Activated naive CD4-positive, alpha-beta T cell treated with anti-CD3 and anti-CD28 coated beads, Interleukin-2, amount 10 ng/mL, durations not matched to agents 7 days and 5 days (primary cell): Measurements from ENCODE around the gene GRIN1.

Experiments
- CTCF ChIA-PET: fragments of 350-600 bp; sonication (Branson Sonifier 250); formaldehyde crosslinking; loops from one replicate; lab custom pipeline; 2021; ENCODE audit warnings: antibody characterized with exemption; lab: Charles Lee
- DNase-seq: peaks from one replicate; pipeline ENCODE4 v3.0.0-alpha.2; 2020
- H3K27ac Mint-ChIP-seq: one replicate; pipeline ENCODE4 v1.8.0; 2021; ENCODE audit warnings: mild to moderate bottlenecking, moderate library complexity, mixed read lengths
- H3K27me3 Mint-ChIP-seq: one replicate; pipeline ENCODE4 v1.8.0; 2021; ENCODE audit warnings: mild to moderate bottlenecking, mixed read lengths
- H3K36me3 Mint-ChIP-seq: one replicate; pipeline ENCODE4 v1.8.0; 2021; ENCODE audit warnings: mixed read lengths
- H3K4me1 Mint-ChIP-seq: one replicate; pipeline ENCODE4 v1.8.0; 2021; ENCODE audit warnings: mixed read lengths
- H3K4me3 Mint-ChIP-seq: one replicate; pipeline ENCODE4 v1.8.0; 2021; ENCODE audit warnings: mild to moderate bottlenecking, moderate library complexity, mixed read lengths
- H3K9me3 Mint-ChIP-seq: one replicate; pipeline ENCODE4 v1.8.0; 2021; ENCODE audit warnings: mixed read lengths

The GRIN1 gene

DNA sequence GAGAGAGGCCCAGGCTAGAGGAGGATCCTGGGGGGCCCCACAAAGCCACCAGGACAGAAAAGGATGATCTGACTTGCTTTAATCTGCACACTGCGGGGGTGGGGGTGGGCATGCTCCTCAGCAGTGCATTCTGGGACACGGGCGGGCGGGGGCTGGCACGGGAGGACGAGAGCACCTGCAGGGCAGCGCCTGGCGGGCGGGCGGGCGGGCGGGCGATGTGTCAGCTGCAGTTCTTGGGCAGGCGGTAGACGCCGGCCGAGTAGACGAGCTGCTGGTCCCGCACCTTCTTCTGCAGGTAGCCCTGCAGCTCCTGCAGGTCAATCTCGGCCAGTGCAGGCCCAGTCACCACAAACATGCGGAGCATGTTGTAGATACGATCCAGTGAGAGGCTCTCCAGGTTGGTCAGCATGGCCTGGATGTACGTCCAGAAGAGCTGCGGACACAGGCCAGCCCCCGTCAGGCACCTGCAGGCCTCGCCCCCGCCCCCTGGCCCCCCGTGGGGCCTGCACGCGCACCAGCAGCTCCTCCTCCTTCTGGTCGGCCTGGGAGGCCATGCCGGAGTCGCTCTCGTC is 35.9 kb downstream of the GRIN1 start:
- Mint-ChIP-seq H3K36me3 (peaks cover 2% of the 10 kb centered on the region), H3K4me1 (peaks cover 2% of the 10 kb centered on the region), H3K27ac (no peak overlapping the region), H3K27me3 (peaks cover 65% of the 10 kb centered on the region), H3K4me3 (no peak overlapping the region), H3K9me3 (no peaks in the 10 kb centered on the region)
- CTCF ChIA-PET = interaction anchor here (1.5 to 2.7 kb wide), 2 partner anchors 12 to 52 kb away, joined by 4 to 8 read pairs; partner anchors contain the start of gene RNF224
- DNase-seq = no peak

DNA sequence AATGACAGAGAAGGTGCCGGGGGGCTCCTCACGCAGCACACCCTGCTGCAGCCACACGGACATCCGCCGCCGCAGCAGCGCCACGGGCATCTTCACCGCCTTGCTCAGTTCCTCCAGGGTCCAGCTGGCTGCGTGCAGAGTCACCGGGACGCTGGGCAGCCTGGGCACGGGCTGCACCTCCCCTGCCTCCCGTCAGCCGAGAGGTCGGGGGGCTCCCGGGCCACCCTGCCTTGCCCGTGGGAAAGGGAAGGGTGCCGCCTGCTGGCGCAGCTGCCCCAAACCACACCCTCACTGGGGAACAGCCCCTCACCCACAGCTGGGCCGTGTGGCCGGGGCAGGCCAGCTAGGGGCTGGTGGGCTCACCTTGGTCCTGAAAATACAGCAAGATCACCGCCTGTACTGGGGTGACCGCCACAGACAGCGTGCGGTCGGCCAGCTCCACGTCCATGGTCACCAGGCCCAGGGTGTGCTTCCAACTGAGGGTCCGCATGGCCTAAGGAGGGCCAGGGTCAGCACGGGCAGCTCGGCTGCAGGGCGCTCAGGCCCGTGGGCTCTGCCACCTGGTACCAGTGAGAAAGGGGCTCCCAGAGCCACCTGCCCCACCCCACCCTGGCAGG is 36.5 kb downstream of the GRIN1 start:
- Mint-ChIP-seq H3K4me1 (peaks cover 2% of the 10 kb centered on the region), H3K4me3 (no peak overlapping the region)

DNA sequence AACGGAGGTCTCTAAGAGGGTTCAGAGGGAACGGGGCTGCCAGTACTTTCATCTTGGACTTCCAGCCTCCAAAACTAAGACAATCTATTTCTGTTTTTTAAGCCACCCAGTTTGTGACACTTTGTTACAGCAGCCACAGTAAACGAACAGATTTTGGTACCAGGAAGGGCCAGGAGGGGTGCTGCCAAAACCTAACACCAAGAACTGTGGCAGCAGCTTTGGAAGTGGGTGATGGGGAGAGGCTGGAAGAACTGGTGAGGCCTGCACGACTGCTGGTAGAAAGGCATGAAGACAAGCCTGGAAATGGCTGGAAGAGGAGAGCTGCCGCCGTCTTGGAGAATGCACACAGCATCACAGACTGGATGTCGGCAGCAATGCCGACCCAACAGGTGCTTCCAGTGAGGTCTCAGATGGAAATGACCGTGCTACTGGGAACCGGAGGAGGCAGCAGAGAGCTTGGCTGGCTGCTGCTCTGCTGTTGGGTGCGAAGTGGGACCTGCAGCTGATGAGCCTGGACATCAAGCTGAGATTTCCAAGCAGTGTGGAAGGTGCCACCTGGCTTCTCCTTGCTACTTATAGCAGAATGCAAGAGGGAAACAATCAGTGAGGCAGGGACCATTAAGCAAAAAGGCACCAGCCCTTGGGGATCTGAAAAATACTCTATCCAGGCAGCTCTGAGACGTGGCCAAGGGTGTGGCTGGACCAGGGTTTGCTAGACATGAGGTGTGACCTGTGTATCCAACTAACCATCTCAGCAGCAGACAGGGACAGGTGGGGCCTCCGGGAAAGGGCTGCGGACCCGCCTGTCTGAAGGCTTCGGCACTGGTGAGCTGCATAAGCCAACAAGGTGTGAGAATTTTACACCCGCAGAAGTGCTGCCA is 37.6 kb downstream of the GRIN1 start:
- H3K4me1 Mint-ChIP-seq = peaks cover 2% of the 10 kb centered on the region
- peak; percentile 50 for DNase-seq
- H3K27ac Mint-ChIP-seq = no peak overlapping the region
- no peak overlapping the region for H3K4me3 Mint-ChIP-seq
- H3K36me3 Mint-ChIP-seq = peaks cover 6% of the 10 kb centered on the region
- CTCF ChIA-PET = interaction anchor here (0.8 to 2.7 kb wide), 13 partner anchors 13 to 130 kb away, joined by 3 to 8 read pairs (median 4); partner anchors contain the start of genes NDOR1, NPDC1, TMEM203 and TPRN
- H3K27me3 Mint-ChIP-seq = peaks cover 47% of the 10 kb centered on the region
- H3K9me3 Mint-ChIP-seq = no peaks in the 10 kb centered on the region

More for the DNA sequence above, 36.5 kb downstream of the GRIN1 start:
- Mint-ChIP-seq H3K9me3 (no peaks in the 10 kb centered on the region), H3K36me3 (peaks cover 6% of the 10 kb centered on the region), H3K27me3 (peaks cover 58% of the 10 kb centered on the region), H3K27ac (no peak overlapping the region)
- DNase-seq = peak; percentile 52
- CTCF ChIA-PET = interaction anchor here (1.5 to 2.7 kb wide), 4 partner anchors 12 to 61 kb away, joined by 4 to 8 read pairs (median 6); partner anchors contain the start of gene RNF224

DNA sequence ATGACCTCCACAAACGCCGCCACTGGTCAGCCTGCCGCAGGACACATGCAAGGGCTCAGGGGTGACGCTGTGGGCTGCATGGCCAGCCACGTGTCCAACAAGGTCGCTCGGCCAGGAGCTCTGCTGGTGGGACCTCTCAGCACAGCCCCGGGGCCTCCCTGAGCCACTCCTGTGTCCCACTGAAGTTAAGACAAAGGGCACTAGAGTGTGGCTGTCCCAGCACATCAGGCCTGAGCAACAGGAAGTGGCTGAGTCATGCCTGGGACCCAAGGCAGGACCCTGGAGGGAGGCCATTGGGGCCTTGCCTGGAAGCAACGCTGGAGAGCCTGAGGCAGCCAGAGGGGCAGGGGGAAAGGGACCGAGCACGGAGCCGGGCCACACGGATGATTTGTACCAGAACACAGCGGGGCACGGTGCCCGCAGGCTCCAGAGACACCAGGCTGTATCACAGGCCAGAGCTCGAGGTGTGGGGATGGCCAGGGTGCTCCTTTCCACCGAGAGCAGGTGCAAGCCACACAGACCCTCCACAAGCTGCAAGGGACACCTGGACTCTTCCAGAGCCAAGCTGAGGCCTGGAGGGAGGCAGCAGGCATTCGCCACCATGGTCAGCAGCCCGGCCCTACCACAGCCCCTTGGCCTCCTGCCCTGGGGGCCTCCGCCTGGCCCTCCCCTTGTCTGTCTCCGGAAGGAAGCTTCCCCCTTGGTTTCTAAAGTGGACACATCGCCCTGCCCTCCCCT is 39.4 kb downstream of the GRIN1 start:
- H3K27ac Mint-ChIP-seq = no peak overlapping the region

DNA sequence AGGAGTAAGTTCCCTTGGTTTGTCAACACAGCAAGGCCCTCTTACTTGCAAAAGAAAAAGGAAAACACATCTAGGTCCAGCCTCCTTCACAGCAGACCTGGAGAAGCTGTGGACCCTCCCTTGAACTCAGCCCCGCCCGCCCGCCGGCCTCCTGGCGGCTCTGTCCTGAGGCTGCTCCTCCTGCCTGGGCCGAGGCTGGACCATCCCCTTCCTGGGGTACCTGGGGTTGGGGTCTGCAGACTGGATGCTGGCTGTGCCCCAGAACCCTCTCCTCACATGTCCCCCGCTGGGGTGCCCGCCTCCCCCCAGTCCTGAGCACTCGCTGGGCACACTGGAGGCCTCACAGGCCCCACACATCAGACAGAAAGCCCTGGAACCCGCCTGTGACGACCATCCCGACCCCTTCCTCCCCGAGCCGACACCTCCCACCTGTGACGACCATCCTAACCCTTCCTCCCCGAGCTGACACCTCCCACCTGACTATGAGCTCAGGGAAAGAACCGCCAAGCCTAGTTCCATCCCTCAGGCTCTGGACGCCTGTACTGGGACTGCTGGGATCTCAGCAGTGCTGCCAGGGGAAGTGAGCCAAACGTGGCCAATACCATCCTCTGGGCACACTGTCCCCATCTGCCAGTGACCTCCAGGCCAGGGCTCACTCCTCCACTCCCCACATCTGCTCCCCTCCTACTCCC is 40.1 kb downstream of the GRIN1 start:
- CTCF ChIA-PET = interaction anchor here (0.8 kb wide), 1 partner anchor 9 kb away, joined by 3 read pairs; no protein-coding TSS in a partner anchor

More for the DNA sequence above, 39.4 kb downstream of the GRIN1 start:
- Mint-ChIP-seq H3K4me1 (peaks cover 2% of the 10 kb centered on the region), H3K27me3 (peaks cover 29% of the 10 kb centered on the region), H3K9me3 (no peaks in the 10 kb centered on the region), H3K4me3 (no peak overlapping the region), H3K36me3 (peaks cover 16% of the 10 kb centered on the region)
- CTCF ChIA-PET = interaction anchor here (0.8 to 1.5 kb wide), 4 partner anchors 9 to 149 kb away, joined by 3 read pairs; partner anchors contain the start of gene NPDC1
- DNase-seq = no peak

DNA sequence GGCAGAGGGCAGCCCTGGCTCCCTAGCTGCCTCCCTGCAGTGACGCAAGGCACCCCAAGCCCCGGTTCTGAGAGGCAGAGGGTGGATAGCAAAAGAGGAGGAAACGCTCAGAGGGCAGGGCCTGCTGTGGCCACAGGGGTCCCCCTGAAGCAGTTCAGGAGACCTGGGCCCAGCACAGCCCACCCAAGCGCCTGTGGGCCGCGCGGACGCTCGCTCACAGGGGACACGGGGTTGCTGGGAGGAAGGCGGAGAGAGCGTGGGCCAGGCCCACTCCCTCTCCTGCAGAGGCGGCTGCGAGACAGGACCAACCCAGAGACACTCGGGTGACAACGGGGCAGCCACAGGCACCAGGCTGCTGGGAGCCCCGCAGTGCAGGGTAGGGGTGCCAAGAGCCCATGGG is 40.8 kb downstream of the GRIN1 start:
- no peaks in the 10 kb centered on the region for H3K9me3 Mint-ChIP-seq
- no peak overlapping the region for H3K4me3 Mint-ChIP-seq
- CTCF ChIA-PET = no interaction called here
- H3K36me3 Mint-ChIP-seq = peaks cover 26% of the 10 kb centered on the region
- H3K4me1 Mint-ChIP-seq = peaks cover 2% of the 10 kb centered on the region
- H3K27me3 Mint-ChIP-seq = peaks cover 15% of the 10 kb centered on the region
- no peak for DNase-seq
- H3K27ac Mint-ChIP-seq = no peak overlapping the region

More for the DNA sequence above, 40.1 kb downstream of the GRIN1 start:
- Mint-ChIP-seq H3K4me1 (peaks cover 1% of the 10 kb centered on the region), H3K36me3 (peaks cover 22% of the 10 kb centered on the region), H3K4me3 (no peak overlapping the region), H3K27me3 (peaks cover 22% of the 10 kb centered on the region), H3K27ac (no peak overlapping the region), H3K9me3 (no peaks in the 10 kb centered on the region)
- no peak for DNase-seq

DNA sequence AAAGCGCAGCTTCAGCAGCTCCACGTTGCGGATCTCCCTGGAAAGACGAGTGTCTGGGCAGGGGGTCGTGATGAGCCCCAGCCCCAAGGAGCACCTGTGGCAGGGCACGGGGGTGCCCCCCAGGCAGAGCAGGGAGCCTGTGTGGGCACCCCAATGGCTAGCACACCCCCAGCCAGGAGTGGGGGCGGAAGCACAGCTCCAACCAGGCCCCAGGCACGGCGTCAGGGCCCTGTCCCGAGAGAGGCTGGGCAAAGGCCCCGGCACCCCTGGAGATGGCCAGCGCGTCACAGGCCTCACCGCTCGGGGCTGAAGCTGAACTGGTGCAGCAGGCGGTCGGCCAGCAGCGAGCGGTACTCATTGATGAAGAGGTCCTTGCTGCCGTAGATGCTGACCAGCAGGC is 41.5 kb downstream of the GRIN1 start:
- peaks cover 8% of the 10 kb centered on the region for H3K27me3 Mint-ChIP-seq
- H3K4me1 Mint-ChIP-seq = peaks cover 2% of the 10 kb centered on the region
- H3K4me3 Mint-ChIP-seq = no peak overlapping the region
- H3K27ac Mint-ChIP-seq = no peak overlapping the region
- peaks cover 26% of the 10 kb centered on the region for H3K36me3 Mint-ChIP-seq
- no peaks in the 10 kb centered on the region for H3K9me3 Mint-ChIP-seq
- CTCF ChIA-PET = interaction anchor here (1.0 kb wide), 1 partner anchor 134 kb away, joined by 4 read pairs; no protein-coding TSS in a partner anchor
- no peak for DNase-seq

DNA sequence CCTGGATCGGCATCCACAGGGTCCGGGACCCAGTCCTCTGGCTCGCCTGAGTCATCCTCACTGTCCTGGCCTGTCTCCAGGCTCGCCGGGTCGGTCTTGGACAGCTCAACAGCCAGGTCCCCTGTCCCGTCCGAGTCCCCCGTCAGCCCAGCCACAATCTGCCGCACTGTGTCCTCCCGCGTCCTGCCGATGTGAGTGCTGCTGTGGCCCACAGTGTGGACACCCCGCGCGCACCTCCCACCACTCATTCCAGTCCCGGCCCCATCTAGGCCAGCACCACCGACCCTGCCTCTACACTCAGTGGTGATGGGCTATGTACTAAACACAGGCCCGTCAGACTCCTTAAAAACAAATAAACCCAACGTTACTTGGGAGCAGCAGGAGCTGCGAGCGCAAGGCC is 42.7 kb downstream of the GRIN1 start:
- CTCF ChIA-PET = interaction anchor here (0.6 kb wide), 1 partner anchor 103 kb away, joined by 3 read pairs; no protein-coding TSS in a partner anchor
- Mint-ChIP-seq H3K36me3 (peaks cover 28% of the 10 kb centered on the region), H3K27ac (no peak overlapping the region), H3K27me3 (no peaks in the 10 kb centered on the region), H3K4me3 (no peak overlapping the region), H3K4me1 (peaks cover 7% of the 10 kb centered on the region), H3K9me3 (no peaks in the 10 kb centered on the region)
- DNase-seq = no peak

DNA sequence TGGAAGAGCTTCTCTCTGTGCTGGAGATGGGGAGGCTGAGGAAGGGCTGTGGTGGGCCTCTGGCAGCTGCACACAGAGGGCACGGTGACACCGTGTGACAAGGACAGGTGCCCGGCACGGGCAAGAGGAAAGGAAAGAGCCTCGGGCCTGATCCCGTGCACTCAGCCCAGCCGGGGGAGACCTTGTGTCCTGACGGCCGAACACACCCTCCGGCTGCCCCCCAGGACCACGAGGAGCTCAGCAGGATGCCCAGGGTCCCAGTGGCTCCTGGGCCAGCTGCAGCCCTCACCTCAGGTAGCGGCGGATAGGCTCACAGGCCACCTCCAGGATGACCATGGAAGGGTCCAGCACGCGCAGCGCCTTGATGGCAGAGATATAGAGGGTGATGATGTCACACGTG is 43.9 kb downstream of the GRIN1 start:
- H3K4me3 Mint-ChIP-seq = no peak overlapping the region
- peaks cover 30% of the 10 kb centered on the region for H3K36me3 Mint-ChIP-seq
- peaks cover 3% of the 10 kb centered on the region for H3K27me3 Mint-ChIP-seq
- no peak for DNase-seq
- H3K9me3 Mint-ChIP-seq = no peaks in the 10 kb centered on the region
- peaks cover 17% of the 10 kb centered on the region for H3K4me1 Mint-ChIP-seq
- CTCF ChIA-PET = no interaction called here
- no peak overlapping the region for H3K27ac Mint-ChIP-seq

DNA sequence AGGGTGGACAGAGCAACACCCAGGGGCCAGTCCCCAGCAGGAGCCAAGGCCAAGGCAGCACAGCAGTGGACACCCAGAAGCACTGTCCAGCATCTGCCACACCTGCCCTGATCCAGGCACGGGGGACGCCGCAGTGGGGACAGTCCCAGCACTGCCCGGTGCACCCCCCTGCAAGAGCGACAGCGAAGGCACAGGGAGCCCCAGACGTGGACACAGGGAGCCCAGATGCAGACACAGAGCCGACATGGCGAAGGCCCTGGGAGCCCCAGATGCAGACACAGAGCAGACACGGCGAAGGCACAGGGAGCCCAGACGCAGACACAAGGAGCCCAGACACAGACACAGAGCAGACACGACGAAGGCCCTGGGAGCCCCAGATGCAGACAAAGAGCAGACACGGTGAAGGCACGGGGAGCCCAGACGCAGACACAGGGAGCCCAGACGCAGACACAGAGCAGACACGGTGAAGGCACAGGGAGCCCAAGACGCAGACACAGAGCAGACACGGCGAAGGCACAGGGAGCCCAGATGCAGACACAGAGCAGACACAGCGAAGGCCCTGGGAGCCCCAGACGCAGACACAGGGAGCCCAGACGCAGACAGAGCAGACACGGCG is 45.1 kb downstream of the GRIN1 start:
- H3K9me3 Mint-ChIP-seq = no peaks in the 10 kb centered on the region
- H3K36me3 Mint-ChIP-seq = peaks cover 34% of the 10 kb centered on the region
- peaks cover 10% of the 10 kb centered on the region for H3K27me3 Mint-ChIP-seq

DNA sequence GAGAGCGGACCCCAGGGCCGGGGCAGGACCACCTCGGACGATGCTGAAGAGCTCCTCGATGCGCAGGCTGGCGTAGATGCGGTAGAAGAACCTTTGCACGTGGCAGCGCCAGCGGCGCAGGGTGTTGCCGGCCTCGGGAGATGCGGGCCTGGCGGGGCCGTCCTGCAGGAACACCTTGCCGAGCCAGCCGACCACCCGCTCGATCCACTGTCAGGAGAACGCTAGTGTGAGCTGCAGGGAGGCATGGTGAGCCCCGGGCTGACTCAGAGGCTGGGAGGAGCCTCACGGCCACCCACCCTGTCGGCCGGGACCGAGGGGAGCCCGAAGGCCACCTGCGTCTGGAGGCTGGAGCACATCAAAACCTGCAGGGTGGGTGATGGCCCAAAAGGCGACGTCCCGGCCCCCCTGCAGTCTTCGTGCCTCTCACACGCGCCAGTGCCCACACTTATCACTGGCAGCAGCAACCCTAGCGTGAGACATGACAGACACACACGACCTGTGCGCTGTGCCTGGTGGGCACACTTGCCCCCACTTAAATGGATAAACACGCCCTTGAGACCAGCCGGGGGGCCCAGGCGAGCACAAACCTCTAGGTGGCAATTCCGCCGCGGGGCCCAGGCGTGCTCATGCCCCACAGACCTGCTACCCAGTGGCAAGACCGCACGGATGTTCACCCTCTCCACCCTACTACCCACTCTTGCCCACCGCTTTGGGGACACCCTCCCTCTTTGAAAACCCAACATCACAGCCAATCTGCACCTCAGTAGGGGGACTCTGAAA is 46.1 kb downstream of the GRIN1 start:
- H3K27ac Mint-ChIP-seq = no peak overlapping the region
- H3K4me3 Mint-ChIP-seq = no peak overlapping the region
- H3K27me3 Mint-ChIP-seq = peaks cover 10% of the 10 kb centered on the region
- CTCF ChIA-PET = no interaction called here
- no peaks in the 10 kb centered on the region for H3K9me3 Mint-ChIP-seq
- H3K36me3 Mint-ChIP-seq = peaks cover 31% of the 10 kb centered on the region
- DNase-seq = no peak
- peaks cover 31% of the 10 kb centered on the region for H3K4me1 Mint-ChIP-seq

More for the DNA sequence above, 45.1 kb downstream of the GRIN1 start:
- DNase-seq = no peak
- CTCF ChIA-PET = no interaction called here
- Mint-ChIP-seq H3K27ac (no peak overlapping the region), H3K4me3 (no peak overlapping the region), H3K4me1 (peaks cover 23% of the 10 kb centered on the region)

DNA sequence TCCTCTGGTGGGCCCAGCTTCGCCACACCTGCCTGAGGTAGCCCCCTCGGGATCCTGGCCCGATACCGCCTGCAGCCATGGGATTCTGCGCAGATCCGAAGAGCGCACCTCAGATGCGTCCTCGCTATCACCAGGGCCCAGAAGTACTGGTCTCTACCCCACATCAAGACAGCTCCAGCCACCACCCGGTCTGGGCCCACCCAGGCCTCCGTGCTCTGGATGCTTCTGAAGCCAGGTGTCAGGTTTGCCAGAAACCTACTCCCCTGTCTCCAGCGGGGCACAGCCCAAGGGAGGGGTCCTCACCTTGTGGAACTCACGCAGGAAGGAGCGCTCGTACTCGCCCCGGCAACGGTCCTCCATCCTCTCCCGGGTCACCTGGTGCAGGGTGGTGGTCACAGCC is 47.0 kb downstream of the GRIN1 start:
- no peak overlapping the region for H3K4me3 Mint-ChIP-seq
- H3K36me3 Mint-ChIP-seq = peaks cover 34% of the 10 kb centered on the region
- H3K4me1 Mint-ChIP-seq = peaks cover 36% of the 10 kb centered on the region
- DNase-seq = no peak
- peaks cover 10% of the 10 kb centered on the region for H3K27me3 Mint-ChIP-seq
- H3K9me3 Mint-ChIP-seq = no peaks in the 10 kb centered on the region
- CTCF ChIA-PET = no interaction called here
- H3K27ac Mint-ChIP-seq = no peak overlapping the region
